ENCODE data around the gene TMEM63A. TPM values are rescaled to one million over a fixed set of nuclear protein-coding genes. Genes with fewer than 3 reads are reported as not detected.

Gene TMEM63A
- polyA plus RNA-seq, 2 of the 4 experiments (the other 2 are of a cell fraction) = 7.5 to 9.5 TPM

DNA sequence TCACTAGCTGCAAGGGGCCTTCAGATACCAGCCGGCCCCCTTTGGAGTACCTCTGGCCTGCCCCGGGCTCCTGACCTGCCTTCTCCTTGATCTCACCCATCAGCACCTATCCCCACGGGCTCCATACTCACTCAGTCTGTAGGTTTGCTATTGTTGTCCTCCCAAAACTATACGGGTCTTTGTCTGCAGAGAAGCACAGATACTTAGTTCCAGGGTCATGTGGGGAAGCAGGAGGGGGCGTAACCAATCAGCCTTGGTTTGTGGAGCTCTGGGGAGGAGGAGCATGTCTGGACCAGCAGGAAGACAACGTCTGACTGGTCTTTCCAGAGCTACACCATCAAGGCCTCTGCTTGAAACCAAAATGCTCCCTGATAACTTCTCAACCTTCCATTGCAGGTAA is 15.2 kb downstream of the TMEM63A start:
- Histone ChIP-seq H3K27ac (no peak overlapping the region), H3K9me3 (no peaks in the 10 kb centered on the region), H3K4me3 (no peak overlapping the region), H3K4me1 (peaks cover 31% of the 10 kb centered on the region), H3K4me2 (no peak overlapping the region)
- CTCF ChIA-PET = interaction anchor here (1.1 to 2.8 kb wide), 4 partner anchors 9 to 89 kb away, joined by 3 to 14 read pairs (median 5); partner anchors contain the start of gene SRP9
- WGBS (ENCODE audit: missing lambda C conversion rate) = 84% methylated on average over 6 of the region's 6 CpGs
- TF ChIP-seq ELK1 (IDR thresholded peaks at IDR 0.05; ENCODE audit: low read depth, low read length) (no peak), FOSB (CRISPR knock-in tag; IDR thresholded peaks at IDR 0.05) (no peak), REST (IDR thresholded peaks at IDR 0.05) (no peak), ZC3H11A (IDR thresholded peaks at IDR 0.05) (no peak), HES2 (IDR thresholded peaks at IDR 0.05) (no peak), NPAS2 (CRISPR knock-in tag; IDR thresholded peaks at IDR 0.05; ENCODE audit: borderline replicate concordance) (no peak), BCL3 (IDR thresholded peaks at IDR 0.05) (no peak)
- no peak for FAIRE-seq
- ATAC-seq = no peak
- POLR2A ChIA-PET = no interaction called here
- no peak for DNase-seq (ENCODE audit: low read depth in 1 of 2, low spot score in 1 of 2)

DNA sequence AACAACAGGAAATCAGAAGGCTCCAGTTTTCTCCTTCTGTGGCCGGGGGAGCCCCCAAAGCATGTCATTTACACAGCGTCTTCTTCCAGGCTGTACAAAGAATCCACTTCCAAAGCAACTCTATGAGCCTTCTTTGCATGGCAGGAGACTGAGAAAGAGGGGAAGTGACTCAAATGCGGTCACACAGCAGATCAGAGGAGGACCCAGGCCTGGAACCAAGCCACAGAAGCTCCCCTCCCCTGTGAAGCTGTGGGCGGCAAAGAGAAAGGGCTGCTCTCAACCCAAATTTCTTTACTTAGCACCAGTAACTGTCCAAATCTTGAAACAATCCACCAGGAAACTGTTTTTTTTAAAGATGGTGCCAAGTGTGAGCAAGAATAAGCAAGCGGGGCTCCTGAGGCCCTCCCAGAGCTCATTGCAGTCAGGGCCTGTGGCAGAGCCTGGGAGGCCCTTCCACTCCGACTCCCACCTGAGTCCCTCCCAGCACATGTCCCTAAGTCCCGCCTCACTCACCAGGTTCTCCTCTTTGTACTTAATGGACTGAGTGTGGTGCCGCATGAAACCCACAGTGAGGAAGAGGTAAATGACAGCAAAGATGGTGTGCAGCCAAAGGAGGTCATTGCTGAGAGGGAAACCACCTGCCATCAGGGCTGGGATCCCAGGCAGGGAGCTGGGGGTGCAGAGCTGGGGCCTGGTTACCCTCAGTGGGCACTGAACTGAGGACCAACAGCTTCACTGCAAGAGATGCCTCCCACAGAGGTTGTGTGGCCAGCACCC is 15.9 kb downstream of the TMEM63A start:
- no peak overlapping the region for H3K4me2 ChIP-seq
- ChIA-PET POLR2A (no interaction called here), CTCF (interaction anchor here (1.1 to 2.8 kb wide), 6 partner anchors 8 to 392 kb away, joined by 3 to 14 read pairs (median 5); partner anchors contain the start of gene SRP9)
- DNase-seq (ENCODE audit: low read depth in 1 of 2, low spot score in 1 of 2) (no peak), FAIRE-seq (no peak), ATAC-seq (no peak)
- H3K4me1 ChIP-seq = peaks cover 23% of the 10 kb centered on the region
- H3K9me3 ChIP-seq = no peaks in the 10 kb centered on the region
- H3K4me3 ChIP-seq = no peak overlapping the region
- 87% methylated on average over 8 of the region's 8 CpGs for WGBS (ENCODE audit: missing lambda C conversion rate)
- no peak overlapping the region for H3K27ac ChIP-seq
- TF ChIP-seq ELK1 (IDR thresholded peaks at IDR 0.05; ENCODE audit: low read depth, low read length) (no peak), E2F6 (IDR thresholded peaks at IDR 0.05; ENCODE audit: borderline replicate concordance, low read depth) (no peak), POLR2AphosphoS2 (conservative IDR thresholded peaks at IDR 0.05; ENCODE audit: low read length) (no peak), KDM1A (IDR thresholded peaks at IDR 0.05; ENCODE audit: low read depth) (no peak), KDM5A (IDR thresholded peaks at IDR 0.05) (no peak), REST (IDR thresholded peaks at IDR 0.05) (no peak), ZSCAN20 (CRISPR knock-in tag; IDR thresholded peaks at IDR 0.05) (no peak), GATA3 (IDR thresholded peaks at IDR 0.05; ENCODE audit: borderline replicate concordance) (no peak), USF2 (IDR thresholded peaks at IDR 0.05) (no peak), BHLHE40 (IDR thresholded peaks at IDR 0.05; ENCODE audit: low read depth, low read length) (no peak), TFCP2L1 (CRISPR knock-in tag; IDR thresholded peaks at IDR 0.05) (no peak), EP300 (IDR thresholded peaks at IDR 0.05) (no peak)
